Thyroid gland (tissue), 4 donors: ENCODE results near the gene DHX57.

ENCODE experiments used
- POLR2A ChIP-seq, 2 donors: fragments of 450-650 bp; IDR thresholded peaks; one replicate each; pipeline ENCODE4 v1.6.1; 2017; ENCODE audit warnings: antibody characterized with exemption in 2 of 2, mild to moderate bottlenecking in 2 of 2, moderate library complexity in 1 of 2
- TF ChIP-seq, protein P1 (sequence below), 6 experiments: fragments of 200-600 bp in 3 of 6; fragments of 450-650 bp in 3 of 6; sonication (generic) in 3 of 6; IDR thresholded peaks; one replicate each; pipeline ENCODE4 v1.5.1; 2016 to 2019; ENCODE audit warnings: antibody characterized with exemption in 6 of 6, mild to moderate bottlenecking in 2 of 6, inconsistent platforms in 1 of 6, moderate library complexity in 1 of 6

DNA sequence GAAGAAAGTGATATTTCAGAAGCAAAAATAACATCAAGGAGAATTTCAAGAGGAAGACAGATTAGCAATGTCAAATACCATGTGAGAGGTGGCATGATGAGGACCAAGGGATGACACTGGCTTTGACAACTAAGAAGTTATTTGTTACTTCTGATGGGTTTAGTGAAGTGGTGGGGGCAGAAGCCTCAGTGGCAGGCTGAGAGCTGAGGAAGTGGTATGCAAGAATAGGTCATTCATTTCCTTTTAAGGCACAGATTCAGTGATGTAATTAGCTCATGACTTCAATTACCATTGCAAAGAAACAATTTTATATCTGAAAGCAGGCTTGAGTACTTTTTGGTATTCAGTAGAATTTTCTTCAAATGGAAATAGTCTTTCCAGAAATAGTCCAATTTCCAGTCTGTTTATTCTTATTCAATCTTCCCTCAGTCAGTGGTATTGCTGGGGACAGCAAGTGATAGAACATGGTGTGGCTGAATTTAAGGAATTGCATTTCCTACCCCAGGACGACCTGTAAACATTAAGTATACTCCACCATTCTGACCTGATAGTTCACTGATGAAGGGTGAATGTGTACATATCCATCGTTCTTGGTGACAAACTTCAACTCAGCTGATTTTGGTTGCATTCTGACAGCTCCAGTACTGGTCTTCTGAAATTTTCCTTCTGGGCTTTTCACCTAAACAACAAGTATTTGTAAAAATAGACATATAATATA, 69.6 kb downstream of the DHX57 start:
- TF ChIP-seq POLR2A (IDR thresholded peaks at IDR 0.05) = no peak
- TF ChIP-seq, protein P1, sequence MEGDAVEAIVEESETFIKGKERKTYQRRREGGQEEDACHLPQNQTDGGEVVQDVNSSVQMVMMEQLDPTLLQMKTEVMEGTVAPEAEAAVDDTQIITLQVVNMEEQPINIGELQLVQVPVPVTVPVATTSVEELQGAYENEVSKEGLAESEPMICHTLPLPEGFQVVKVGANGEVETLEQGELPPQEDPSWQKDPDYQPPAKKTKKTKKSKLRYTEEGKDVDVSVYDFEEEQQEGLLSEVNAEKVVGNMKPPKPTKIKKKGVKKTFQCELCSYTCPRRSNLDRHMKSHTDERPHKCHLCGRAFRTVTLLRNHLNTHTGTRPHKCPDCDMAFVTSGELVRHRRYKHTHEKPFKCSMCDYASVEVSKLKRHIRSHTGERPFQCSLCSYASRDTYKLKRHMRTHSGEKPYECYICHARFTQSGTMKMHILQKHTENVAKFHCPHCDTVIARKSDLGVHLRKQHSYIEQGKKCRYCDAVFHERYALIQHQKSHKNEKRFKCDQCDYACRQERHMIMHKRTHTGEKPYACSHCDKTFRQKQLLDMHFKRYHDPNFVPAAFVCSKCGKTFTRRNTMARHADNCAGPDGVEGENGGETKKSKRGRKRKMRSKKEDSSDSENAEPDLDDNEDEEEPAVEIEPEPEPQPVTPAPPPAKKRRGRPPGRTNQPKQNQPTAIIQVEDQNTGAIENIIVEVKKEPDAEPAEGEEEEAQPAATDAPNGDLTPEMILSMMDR (IDR thresholded peaks at IDR 0.05) = no peak
